Parathyroid adenoma (tissue), 2 donors: ENCODE results near the gene MXD1.

Experiments
- H2AFZ ChIP-seq: fragments of 300-600 bp; sonication (generic); one replicate; pipeline ENCODE4 v1.7.0; 2017; ENCODE audit warnings: antibody characterized with exemption, mild to moderate bottlenecking
- H3K27ac ChIP-seq: fragments of 300-600 bp; sonication (generic); one replicate; pipeline ENCODE4 v1.7.0; 2017
- H3K27me3 ChIP-seq: fragments of 300-600 bp; sonication (generic); one replicate; pipeline ENCODE4 v1.7.0; 2017; ENCODE audit warnings: low read length; ENCODE audit not compliant: control insufficient read depth, insufficient read depth
- H3K36me3 ChIP-seq: fragments of 300-600 bp; sonication (generic); one replicate; pipeline ENCODE4 v1.7.0; 2017; ENCODE audit warnings: low read length; ENCODE audit not compliant: control insufficient read depth, insufficient read depth
- H3K4me1 ChIP-seq: fragments of 300-600 bp; sonication (generic); one replicate; pipeline ENCODE4 v1.7.0; 2017; ENCODE audit warnings: control low read depth
- H3K4me2 ChIP-seq: fragments of 300-600 bp; sonication (generic); one replicate; pipeline ENCODE4 v1.7.0; 2017; ENCODE audit warnings: low read length
- H3K4me3 ChIP-seq: fragments of 300-600 bp; sonication (generic); one replicate; pipeline ENCODE4 v1.7.0; 2017; ENCODE audit warnings: low read depth, low read length
- H3K79me2 ChIP-seq: fragments of 300-600 bp; sonication (generic); one replicate; pipeline ENCODE4 v1.7.0; 2017; ENCODE audit warnings: control low read depth
- H3K9ac ChIP-seq: fragments of 300-600 bp; sonication (generic); one replicate; pipeline ENCODE4 v1.7.0; 2017; ENCODE audit warnings: mild to moderate bottlenecking
- H3K9me3 ChIP-seq: fragments of 300-600 bp; sonication (generic); one replicate; pipeline ENCODE4 v1.7.0; 2017; ENCODE audit warnings: low read length; ENCODE audit not compliant: control insufficient read depth
- TF ChIP-seq, protein P1 (sequence below): fragments of 300-600 bp; sonication (generic); IDR thresholded peaks from one replicate; pipeline ENCODE4 v1.7.0; 2017; ENCODE audit warnings: antibody characterized with exemption, mild to moderate bottlenecking
- donor health status: primary hyperparathyroidism.

The MXD1 gene

GRCh38 chr2:69944756-69945155 lies 29.8 kb downstream of the MXD1 start:
- H2AFZ ChIP-seq: no peak overlapping the region
- no peaks in the 10 kb centered on the region for H3K9me3 ChIP-seq
- no peak overlapping the region for H3K9ac ChIP-seq
- H3K4me3 ChIP-seq: no peak overlapping the region
- TF ChIP-seq, protein P1, sequence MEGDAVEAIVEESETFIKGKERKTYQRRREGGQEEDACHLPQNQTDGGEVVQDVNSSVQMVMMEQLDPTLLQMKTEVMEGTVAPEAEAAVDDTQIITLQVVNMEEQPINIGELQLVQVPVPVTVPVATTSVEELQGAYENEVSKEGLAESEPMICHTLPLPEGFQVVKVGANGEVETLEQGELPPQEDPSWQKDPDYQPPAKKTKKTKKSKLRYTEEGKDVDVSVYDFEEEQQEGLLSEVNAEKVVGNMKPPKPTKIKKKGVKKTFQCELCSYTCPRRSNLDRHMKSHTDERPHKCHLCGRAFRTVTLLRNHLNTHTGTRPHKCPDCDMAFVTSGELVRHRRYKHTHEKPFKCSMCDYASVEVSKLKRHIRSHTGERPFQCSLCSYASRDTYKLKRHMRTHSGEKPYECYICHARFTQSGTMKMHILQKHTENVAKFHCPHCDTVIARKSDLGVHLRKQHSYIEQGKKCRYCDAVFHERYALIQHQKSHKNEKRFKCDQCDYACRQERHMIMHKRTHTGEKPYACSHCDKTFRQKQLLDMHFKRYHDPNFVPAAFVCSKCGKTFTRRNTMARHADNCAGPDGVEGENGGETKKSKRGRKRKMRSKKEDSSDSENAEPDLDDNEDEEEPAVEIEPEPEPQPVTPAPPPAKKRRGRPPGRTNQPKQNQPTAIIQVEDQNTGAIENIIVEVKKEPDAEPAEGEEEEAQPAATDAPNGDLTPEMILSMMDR: no peak
- H3K79me2 ChIP-seq: no peaks in the 10 kb centered on the region
- no peak overlapping the region for H3K27ac ChIP-seq
- no peaks in the 10 kb centered on the region for H3K4me1 ChIP-seq
- H3K36me3 ChIP-seq: no peaks in the 10 kb centered on the region
- no peak overlapping the region for H3K4me2 ChIP-seq
- no peaks in the 10 kb centered on the region for H3K27me3 ChIP-seq

GRCh38 chr2:69945441-69945840 lies 30.5 kb downstream of the MXD1 start:
- TF ChIP-seq, protein P1: no peak
- no peaks in the 10 kb centered on the region for H3K36me3 ChIP-seq
- no peak overlapping the region for H3K4me3 ChIP-seq
- no peak overlapping the region for H2AFZ ChIP-seq
- H3K9ac ChIP-seq: no peak overlapping the region
- no peak overlapping the region for H3K27ac ChIP-seq
- no peak overlapping the region for H3K4me2 ChIP-seq
- H3K4me1 ChIP-seq: no peaks in the 10 kb centered on the region
- no peaks in the 10 kb centered on the region for H3K9me3 ChIP-seq
- H3K27me3 ChIP-seq: no peaks in the 10 kb centered on the region
- no peaks in the 10 kb centered on the region for H3K79me2 ChIP-seq

GRCh38 chr2:69945941-69946340 lies 31.0 kb downstream of the MXD1 start:
- H3K27ac ChIP-seq: no peak overlapping the region
- H3K9me3 ChIP-seq: no peaks in the 10 kb centered on the region
- no peaks in the 10 kb centered on the region for H3K36me3 ChIP-seq
- TF ChIP-seq, protein P1: no peak
- H3K79me2 ChIP-seq: no peaks in the 10 kb centered on the region
- H3K4me1 ChIP-seq: no peaks in the 10 kb centered on the region
- H3K4me2 ChIP-seq: no peak overlapping the region
- no peaks in the 10 kb centered on the region for H3K27me3 ChIP-seq
- no peak overlapping the region for H3K9ac ChIP-seq
- no peak overlapping the region for H3K4me3 ChIP-seq
- H2AFZ ChIP-seq: no peak overlapping the region

- no peaks in the 10 kb centered on the region for H3K79me2 ChIP-seq
- no peak overlapping the region for H2AFZ ChIP-seq
- no peak overlapping the region for H3K9ac ChIP-seq
- no peak overlapping the region for H3K4me3 ChIP-seq
- no peak overlapping the region for H3K4me2 ChIP-seq
- no peaks in the 10 kb centered on the region for H3K36me3 ChIP-seq
- H3K9me3 ChIP-seq: no peaks in the 10 kb centered on the region
- TF ChIP-seq, protein P1: no peak
- no peak overlapping the region for H3K27ac ChIP-seq
- H3K4me1 ChIP-seq: no peaks in the 10 kb centered on the region
- no peaks in the 10 kb centered on the region for H3K27me3 ChIP-seq
Observed at GRCh38 chr2:69946351-69947324, 31.7 kb downstream of the MXD1 start.
